UCSD-AML1 (cell line): Measurements from ENCODE around the gene SLC38A7.
"Not testable (repeated sequence)": the region's sequence is repeated elsewhere in the genome, so short reads cannot be mapped to it uniquely, and the experiment has no call there.

Source experiments
- DNase-seq: peaks from one replicate; lab custom pipeline; 2025; ENCODE audit not compliant: unreplicated experiment; lab: John Stamatoyannopoulos, UW

The SLC38A7 gene

DNA sequence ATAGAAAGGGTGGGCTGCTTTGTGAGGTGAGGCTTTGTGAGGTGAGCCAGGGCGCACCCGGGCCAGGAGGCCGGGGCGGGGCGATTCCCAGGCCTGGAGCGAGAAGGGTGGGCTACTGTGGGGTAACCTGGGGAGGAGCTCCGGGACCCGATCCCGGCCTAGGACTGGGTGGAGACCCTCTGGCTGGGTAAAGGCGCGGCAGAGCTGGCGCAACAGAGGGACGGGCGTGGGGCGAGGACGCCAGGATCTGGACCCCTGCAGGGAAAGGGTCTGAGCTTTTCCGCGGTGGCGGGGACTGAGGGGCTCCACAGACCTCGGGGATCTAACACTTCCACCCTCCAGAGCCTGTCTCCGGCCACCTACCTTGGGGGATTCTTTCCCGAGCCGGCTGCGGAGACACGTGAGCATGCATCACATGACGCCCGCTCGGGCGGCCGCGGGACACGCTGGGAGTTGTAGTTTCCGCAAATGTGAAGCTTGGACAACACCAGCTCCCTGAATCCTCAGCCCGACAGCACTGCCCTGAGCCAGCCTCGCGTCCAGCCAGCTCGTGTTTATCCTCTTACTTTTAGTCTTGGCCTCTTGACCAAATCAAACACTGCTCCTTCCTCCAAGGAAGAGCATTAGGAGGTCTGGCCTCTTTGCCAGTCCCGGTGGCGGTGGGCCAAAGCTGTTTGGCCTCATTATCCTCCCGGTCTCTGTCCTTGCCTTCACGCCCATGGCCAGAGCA is at the start of gene SLC38A7:
SLC38A7 (minus strand) TSS at position 417 of the 730 bp plus-strand sequence. CDS start 4,644 bp downstream, outside the sequence.
- peak; percentile 75 for DNase-seq

DNA sequence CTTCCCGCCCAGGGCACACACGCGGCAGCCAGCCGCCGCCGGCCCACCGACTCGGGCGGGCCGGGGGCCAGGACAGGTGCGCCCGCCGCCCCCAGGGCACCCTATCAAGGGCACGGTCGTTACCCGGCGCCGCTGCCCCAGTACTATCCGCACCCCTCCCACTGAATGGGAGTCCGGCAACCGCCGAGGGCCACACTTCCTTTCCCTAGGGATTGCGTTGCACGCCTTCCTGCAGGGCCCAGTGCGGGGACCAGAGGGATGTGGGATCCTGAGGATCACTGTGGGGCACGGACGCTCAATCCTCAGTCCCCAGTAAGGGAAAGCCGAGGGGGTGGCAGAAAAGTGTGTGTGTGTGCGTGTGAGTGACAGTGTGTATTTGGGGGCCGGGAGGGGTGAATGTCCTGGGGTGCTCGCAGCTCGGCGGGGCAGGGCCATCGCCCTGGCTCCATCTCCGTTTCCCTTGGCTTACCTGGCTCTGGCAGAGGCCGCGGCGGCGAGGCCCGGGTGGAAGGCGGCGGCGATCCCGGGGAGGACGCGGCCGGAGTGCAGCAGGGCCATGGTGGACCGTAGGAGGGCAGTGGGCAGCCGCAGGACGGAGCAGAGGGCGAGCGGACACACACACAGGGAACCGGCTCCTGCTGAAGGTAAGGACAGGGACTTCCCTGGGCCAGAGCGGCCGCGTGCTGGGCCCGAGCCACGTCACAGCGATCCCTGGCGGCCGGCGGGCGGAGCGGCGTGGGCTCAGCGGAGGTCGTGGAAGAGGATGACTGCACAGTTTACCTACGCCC is 49.3 kb upstream of the SLC38A7 start, which contains the start of gene GOT2:
GOT2 (minus strand) TSS at position 646 of the 788 bp plus-strand sequence; CDS start at position 558, 88 bp downstream.
- DNase-seq: peak; percentile 86

DNA sequence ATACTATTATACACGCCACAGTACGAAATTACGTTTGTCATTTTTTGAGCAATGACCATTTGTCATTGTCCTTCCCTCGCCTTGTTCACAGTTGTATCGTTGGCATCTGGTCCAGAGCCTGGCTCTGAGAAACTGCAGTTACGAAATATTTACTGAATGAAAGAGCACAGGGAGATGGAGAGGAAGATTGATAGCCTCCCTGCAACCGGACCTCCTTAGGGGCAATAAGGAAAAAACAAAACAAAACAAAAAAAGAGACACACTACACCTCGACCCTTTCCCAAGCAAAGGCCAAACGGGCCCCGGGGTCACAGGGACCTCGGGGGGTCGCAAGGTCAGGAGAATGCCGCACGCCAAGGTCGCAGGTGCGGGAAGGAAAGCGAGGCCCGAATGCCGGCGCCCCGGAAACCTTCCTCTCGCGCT is 48.7 kb upstream of the SLC38A7 start:
- no peak for DNase-seq

DNA sequence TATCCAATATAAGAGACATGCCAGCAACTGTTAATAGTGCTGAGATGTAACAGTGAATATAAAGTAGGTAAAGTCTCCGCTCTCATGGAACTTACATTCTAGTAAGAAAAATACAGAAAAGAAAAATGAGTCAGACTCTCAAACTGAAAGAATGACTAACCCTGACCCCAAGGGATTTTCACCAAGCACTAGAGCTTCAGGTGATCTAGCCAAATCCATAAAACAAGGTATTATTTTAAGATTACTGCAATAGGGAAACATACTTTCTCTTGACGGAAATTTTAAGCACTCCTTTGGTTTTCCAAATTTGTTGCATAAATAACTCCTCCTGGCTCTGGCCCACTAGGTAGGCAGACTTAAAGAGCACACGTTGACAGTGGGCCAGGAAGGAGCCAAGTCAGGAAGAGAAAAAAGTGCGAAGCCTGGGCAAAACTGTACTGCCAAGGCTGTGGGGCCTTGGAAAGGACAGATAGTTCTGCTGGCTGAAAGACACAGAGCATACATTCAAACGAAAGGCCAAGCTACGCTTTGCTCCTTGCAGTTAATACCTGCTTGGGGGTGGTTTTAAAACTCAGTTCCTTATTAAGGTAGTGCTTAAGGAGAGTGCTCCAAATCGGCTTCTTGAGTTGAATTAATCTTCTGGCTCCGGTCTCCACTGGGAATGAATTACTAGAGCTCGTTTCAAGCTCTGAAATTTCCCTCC is 48.1 kb upstream of the SLC38A7 start:
- no peak for DNase-seq

GRCh38 chr16:58730724-58731370 is 46.3 kb upstream of the SLC38A7 start:
- DNase-seq: no peak

DNA sequence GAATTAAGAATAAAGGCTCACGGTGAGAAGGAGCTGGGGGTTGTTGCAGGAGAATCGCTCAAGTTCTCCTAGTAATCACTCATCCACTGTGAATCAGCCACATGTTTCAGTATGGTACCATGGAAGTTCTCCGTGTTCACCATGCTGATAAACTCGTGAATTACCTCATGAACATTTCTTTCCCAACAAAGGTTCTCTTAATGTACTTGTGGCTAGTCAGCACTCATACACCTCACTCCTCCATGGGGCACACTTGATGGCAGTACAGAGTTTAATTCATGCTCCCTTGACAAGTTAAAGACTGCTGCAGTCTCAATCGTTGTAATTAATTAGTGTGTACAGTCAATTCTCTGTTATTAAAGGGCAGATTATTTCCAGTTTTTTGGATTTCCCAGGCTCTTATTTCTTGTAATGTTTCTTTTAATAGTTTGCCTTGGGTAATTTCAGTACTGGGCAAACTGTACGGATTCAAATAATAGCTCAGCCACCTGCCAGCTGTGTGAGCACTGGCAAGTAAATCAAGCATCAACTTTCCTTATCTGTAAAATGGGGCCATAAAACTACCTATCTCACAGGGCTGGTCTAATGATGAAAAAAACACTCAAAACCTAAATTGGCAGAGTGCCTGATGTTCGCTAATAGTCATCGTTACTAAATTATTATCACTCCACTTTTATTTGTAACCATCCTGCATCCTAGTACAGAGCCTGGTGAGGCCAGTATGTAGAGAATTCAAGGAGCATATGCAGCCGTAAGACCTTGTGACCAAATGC is 43.4 kb upstream of the SLC38A7 start:
- no peak for DNase-seq

- DNase-seq: no peak
These were observed 42.6 kb upstream of the SLC38A7 start for GRCh38 chr16:58727028-58727781.

DNA sequence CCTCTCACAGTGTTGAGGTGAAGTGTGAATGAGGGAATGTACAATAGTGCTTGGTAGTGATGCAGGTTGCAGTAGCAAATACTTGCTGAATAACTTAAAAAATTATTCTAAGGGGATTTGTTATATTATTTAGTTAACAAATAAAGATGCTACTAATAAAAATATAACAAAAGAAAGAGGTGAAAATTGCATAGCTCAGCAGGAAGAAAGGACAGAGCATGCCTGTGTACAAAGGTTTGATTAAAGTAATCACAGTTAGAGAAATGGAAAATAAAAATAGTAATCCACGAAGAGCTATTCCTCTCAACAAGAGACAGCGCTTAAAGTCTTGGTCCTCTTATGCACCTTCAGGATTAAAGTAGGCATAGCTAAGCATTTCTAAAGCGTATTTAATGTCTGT is 38.5 kb upstream of the SLC38A7 start:
- no peak for DNase-seq

DNA sequence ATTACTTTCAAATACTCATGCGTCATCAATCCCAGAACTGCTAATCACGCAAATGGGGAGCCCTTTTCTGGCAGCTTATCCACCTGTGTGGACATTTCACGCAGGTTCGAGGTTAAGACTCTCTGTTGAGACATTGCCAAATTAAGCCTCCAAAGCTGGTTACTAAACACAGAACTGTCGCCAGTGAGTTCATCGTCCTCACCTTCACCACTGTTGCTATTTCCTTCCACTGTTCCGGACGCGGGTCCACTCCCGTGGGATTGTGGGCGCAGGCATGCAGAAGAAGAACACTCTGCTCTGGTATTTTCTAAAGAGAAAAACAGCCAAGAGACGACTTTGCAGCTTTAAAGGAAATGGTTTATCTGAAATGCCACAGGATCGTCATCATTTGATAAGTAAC is 33.4 kb upstream of the SLC38A7 start:
- DNase-seq: no peak

- DNase-seq: no peak
These were observed 31.9 kb upstream of the SLC38A7 start for GRCh38 chr16:58716468-58716867.

DNA sequence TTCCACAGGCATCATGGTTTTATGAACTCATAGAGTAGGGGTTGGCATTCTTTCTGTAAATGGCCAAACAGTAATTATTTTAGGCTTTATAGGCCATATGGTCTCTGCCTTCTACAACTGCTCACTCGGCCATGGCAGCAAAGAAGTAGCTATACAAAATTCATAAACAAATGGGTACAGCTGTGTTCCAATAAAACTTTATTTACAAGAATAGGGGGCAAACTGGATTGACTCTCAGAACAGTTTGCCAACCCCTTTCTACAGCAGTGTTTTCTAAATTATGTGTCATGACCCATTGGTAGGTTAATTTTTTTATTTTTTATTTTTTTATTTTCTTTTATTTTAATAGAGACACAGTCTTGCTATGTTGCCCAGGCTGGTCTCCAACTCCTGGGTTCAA is 29.2 kb upstream of the SLC38A7 start:
- DNase-seq: no peak

DNA sequence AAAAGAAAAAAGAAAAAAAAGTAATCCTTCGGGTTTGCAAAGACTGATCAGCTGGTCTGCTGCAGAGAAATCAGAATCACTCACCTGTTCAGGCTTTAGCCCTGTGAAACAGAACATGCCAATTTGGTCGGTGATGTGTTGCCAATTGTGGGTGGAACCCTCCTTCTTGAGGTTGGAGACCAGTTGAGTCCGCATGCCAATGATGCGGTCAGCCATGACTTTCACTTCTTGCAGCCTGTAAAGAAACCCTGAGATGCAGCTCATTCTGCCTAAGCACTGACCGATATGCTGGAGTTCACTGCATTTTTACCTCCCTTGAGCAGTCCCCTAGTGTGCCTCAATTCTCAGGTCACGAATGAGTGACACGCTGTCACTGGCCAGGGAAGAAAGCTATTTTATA is 24.8 kb upstream of the SLC38A7 start:
- DNase-seq: no peak

GRCh38 chr16:58699151-58699550 is 14.6 kb upstream of the SLC38A7 start:
- DNase-seq: no peak

DNA sequence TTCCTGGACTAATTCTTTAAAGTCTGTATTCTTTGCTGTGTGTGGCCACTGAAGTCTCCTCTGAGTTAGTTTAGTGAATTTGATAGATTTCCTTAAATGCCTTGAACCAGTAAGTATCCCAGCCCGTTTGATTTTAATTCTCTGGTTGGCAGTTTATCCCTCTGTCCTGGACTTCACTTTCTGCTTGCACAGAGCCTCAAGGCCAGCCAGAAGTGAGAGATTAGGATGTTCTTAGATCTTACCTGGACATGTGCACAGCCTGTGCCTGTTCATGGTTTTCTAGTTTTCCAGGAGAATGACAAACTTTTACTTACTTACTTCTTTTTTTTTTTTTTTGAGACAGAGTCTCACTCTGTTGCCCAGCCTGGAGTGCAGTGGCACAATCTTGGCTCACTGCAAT is 10.8 kb upstream of the SLC38A7 start:
- no peak for DNase-seq

DNA sequence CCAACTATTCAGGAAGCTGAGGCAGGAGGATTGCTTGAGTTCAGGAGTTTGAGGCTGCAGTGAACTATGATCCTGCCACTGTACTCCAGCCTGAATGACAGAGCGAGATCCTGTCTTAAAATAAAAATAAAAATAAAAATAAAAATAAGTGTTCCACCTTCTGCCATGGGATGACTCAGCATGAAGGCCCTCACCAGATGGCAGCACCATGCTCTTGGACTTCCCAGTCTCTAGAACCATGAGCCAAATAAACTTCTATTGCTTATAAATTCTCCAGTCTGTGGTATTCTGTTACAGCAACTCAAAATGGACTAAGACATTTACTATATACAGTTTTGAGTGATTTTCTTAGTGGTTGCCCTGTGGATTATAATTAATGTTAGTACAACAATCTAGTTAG is 7.9 kb upstream of the SLC38A7 start:
- DNase-seq: no peak

- not testable (repeated sequence) for DNase-seq
These were observed 2.6 kb upstream of the SLC38A7 start for GRCh38 chr16:58686985-58687706.

GRCh38 chr16:58685084-58685449 is 497 bp upstream of the SLC38A7 start:
- DNase-seq: no peak

- no peak for DNase-seq
These were observed 593 bp downstream of the SLC38A7 start for GRCh38 chr16:58684001-58684353.

- DNase-seq: no peak
These were observed 4.8 kb downstream of the SLC38A7 start for GRCh38 chr16:58679763-58680162.
